SK-N-SH (cell line): ENCODE measurements around the gene RPA1. TPM values are rescaled to one million over a fixed set of nuclear protein-coding genes. Genes with fewer than 3 reads are reported as not detected.

Source experiments
- CTCF ChIA-PET: fragments of 300-600, 350-600 bp; formaldehyde crosslinking; extraction: SDS; loops from one replicate; lab custom pipeline; 2021; lab: Yijun Ruan, JAX
- POLR2A ChIA-PET: fragments of 350-600 bp; sonication (Branson Sonifier 250); formaldehyde crosslinking; extraction: SDS; loops from one replicate; lab custom pipeline; 2020; ENCODE audit warnings: antibody characterized with exemption, inconsistent platforms; lab: Yijun Ruan, JAX
- DNase-seq: peaks from one replicate; pipeline ENCODE4 v3.0.0; 2012
- H2AFZ ChIP-seq: fragments of 200-600 bp; sonication (generic); 2 replicates; pipeline ENCODE4 v1.8.1; 2016; ENCODE audit warnings: antibody characterized with exemption, mild to moderate bottlenecking, low read depth
- H3F3A ChIP-seq: fragments of 200-600 bp; sonication (generic); replicated peaks from 2 replicates; pipeline ENCODE3; 2016; ENCODE audit warnings: antibody characterized with exemption, mild to moderate bottlenecking; ENCODE audit not compliant: insufficient read depth
- H3K27ac ChIP-seq, 2 experiments: fragments of 200-500 bp in 1 of 2; fragments of 200-600 bp in 1 of 2; sonication (Bioruptor generic) in 1 of 2; sonication (generic), shearing (Covaris generic) in 1 of 2; 2 replicates each; pipeline versions ENCODE4 v1.5.1 to v1.6.1; 2014 to 2016; ENCODE audit warnings: low read depth in 2 of 2, inconsistent platforms in 1 of 2, low read length in 1 of 2, mild to moderate bottlenecking in 1 of 2, mixed read lengths in 1 of 2
- H3K27me3 ChIP-seq: fragments of 200-600 bp; sonication (generic), shearing (Covaris generic); 2 replicates; pipeline ENCODE4 v1.6.1; 2016; ENCODE audit warnings: mixed run types; ENCODE audit not compliant: insufficient read depth
- H3K36me3 ChIP-seq, 2 experiments: fragments of 200-500 bp in 1 of 2; fragments of 200-600 bp in 1 of 2; sonication (Bioruptor generic) in 1 of 2; sonication (generic) in 1 of 2; replicated peaks in 1 of 2; 2 replicates each; pipeline versions ENCODE3 to v1.5.1; 2014 to 2016; ENCODE audit warnings: low read length in 1 of 2, mild to moderate bottlenecking in 1 of 2; ENCODE audit not compliant: insufficient read depth in 2 of 2, control insufficient read depth in 1 of 2
- H3K4me1 ChIP-seq, 2 experiments: fragments of 200-500 bp in 1 of 2; fragments of 200-600 bp in 1 of 2; sonication (Bioruptor generic) in 1 of 2; sonication (generic), shearing (Covaris generic) in 1 of 2; 2 replicates each; pipeline versions ENCODE4 v1.5.1 to v1.6.1; 2014 to 2016; ENCODE audit warnings: low read depth in 1 of 2, low read length in 1 of 2, mixed run types in 1 of 2; ENCODE audit not compliant: insufficient read depth in 2 of 2, control insufficient read depth in 1 of 2
- H3K4me2 ChIP-seq: fragments of 200-600 bp; sonication (generic), shearing (Covaris generic); 2 replicates; pipeline ENCODE4 v1.6.1; 2017; ENCODE audit warnings: mixed run types
- H3K4me3 ChIP-seq, 2 experiments: fragments of 200-500 bp in 1 of 2; fragments of 200-600 bp in 1 of 2; sonication (Bioruptor generic) in 1 of 2; sonication (generic), shearing (Covaris generic) in 1 of 2; 2 replicates each; pipeline versions ENCODE4 v1.5.1 to v1.8.1; 2014 to 2016; ENCODE audit warnings: low read depth in 2 of 2, inconsistent platforms in 1 of 2, low read length in 1 of 2, mild to moderate bottlenecking in 1 of 2, mixed read lengths in 1 of 2, moderate library complexity in 1 of 2
- H3K79me2 ChIP-seq: fragments of 200-600 bp; sonication (generic); 2 replicates; pipeline ENCODE4 v1.8.1; 2017; ENCODE audit warnings: mild to moderate bottlenecking; ENCODE audit not compliant: insufficient read depth
- H3K9ac ChIP-seq: fragments of 200-600 bp; sonication (generic); 2 replicates; pipeline ENCODE4 v1.6.1; 2017; ENCODE audit warnings: mixed run types
- H3K9me2 ChIP-seq: fragments of 200-600 bp; sonication (generic); 2 replicates; pipeline ENCODE4 v1.6.1; 2017; ENCODE audit warnings: mixed run types
- H3K9me3 ChIP-seq: fragments of 200-600 bp; sonication (generic); 2 replicates; pipeline ENCODE4 v1.6.1; 2017; ENCODE audit warnings: mixed run types, mild to moderate bottlenecking, moderate library complexity
- H4K20me1 ChIP-seq: fragments of 200-600 bp; sonication (generic); 2 replicates; pipeline ENCODE4 v1.6.1; 2017; ENCODE audit warnings: mild to moderate bottlenecking, mixed run types; ENCODE audit not compliant: insufficient read depth
- GATA2 ChIP-seq: sonication (generic); formaldehyde crosslinking; IDR thresholded peaks from 2 replicates; pipeline ENCODE4 v1.5.0; 2020; ENCODE audit warnings: mild to moderate bottlenecking, missing genetic modification reagents
- MEF2A ChIP-seq: IDR thresholded peaks from 2 replicates; pipeline ENCODE4 v1.4.0; 2012; ENCODE audit warnings: low read depth, borderline replicate concordance
- MXI1 ChIP-seq: IDR thresholded peaks from 2 replicates; pipeline ENCODE4 v1.6.1; 2012; ENCODE audit warnings: mild to moderate bottlenecking, low read depth, low read length, improper control_type of control experiment
- NFIC ChIP-seq: IDR thresholded peaks from 2 replicates; pipeline ENCODE4 v1.4.0; 2012; ENCODE audit warnings: borderline replicate concordance
- RAD21 ChIP-seq: IDR thresholded peaks from 2 replicates; pipeline ENCODE4 v1.6.1; 2012; ENCODE audit warnings: mild to moderate bottlenecking, low read length
- SIN3A ChIP-seq: IDR thresholded peaks from 2 replicates; pipeline ENCODE4 v1.6.1; 2012; ENCODE audit warnings: low read depth, mild to moderate bottlenecking, low read length, moderate library complexity, borderline replicate concordance
- TCF12 ChIP-seq: IDR thresholded peaks from 2 replicates; pipeline ENCODE4 v1.4.0; 2012
- WGBS: methylation state at CpG from one replicate; pipeline ENCODE4 v1.1.6; 2017; ENCODE audit warnings: low lambda C conversion rate; 5-methylcytosine and 5-hydroxymethylcytosine counted together
- polyA plus RNA-seq, 3 experiments: library from polyadenylated mRNA; depleted of rRNA; stranded (reverse); fragments of >200 nt; gene quantifications; 2 replicates each; pipeline ENCODE4 v1.2.3, GENCODE V29; 2012
- TF ChIP-seq, protein P1 (sequence below): IDR thresholded peaks from 2 replicates; pipeline ENCODE4 v1.6.1; 2012; ENCODE audit warnings: mild to moderate bottlenecking, low read depth, low read length, moderate library complexity
- TF ChIP-seq, protein P2 (sequence below): fragments of 150-350 bp; IDR thresholded peaks from 2 replicates; pipeline ENCODE4 v1.6.1; 2016; ENCODE audit warnings: mild to moderate bottlenecking, low read depth, low read length
- TF ChIP-seq, protein P3 (sequence below): IDR thresholded peaks from 2 replicates; pipeline ENCODE4 v1.4.0; 2012; ENCODE audit warnings: low read depth
- TF ChIP-seq, protein P4 (sequence below): fragments of 200-600 bp; sonication (generic); IDR thresholded peaks from 2 replicates; pipeline ENCODE4 v1.6.1; 2017; ENCODE audit warnings: antibody characterized with exemption, mild to moderate bottlenecking, moderate library complexity
- TF ChIP-seq, protein P5 (sequence below): IDR thresholded peaks from 2 replicates; pipeline ENCODE4 v1.4.0; 2012; ENCODE audit warnings: low read depth, borderline replicate concordance

RPA1 gene
- polyA plus RNA-seq, 1 of the 3 experiments (the other 2 are of a cell fraction) = 47.2 TPM

DNA sequence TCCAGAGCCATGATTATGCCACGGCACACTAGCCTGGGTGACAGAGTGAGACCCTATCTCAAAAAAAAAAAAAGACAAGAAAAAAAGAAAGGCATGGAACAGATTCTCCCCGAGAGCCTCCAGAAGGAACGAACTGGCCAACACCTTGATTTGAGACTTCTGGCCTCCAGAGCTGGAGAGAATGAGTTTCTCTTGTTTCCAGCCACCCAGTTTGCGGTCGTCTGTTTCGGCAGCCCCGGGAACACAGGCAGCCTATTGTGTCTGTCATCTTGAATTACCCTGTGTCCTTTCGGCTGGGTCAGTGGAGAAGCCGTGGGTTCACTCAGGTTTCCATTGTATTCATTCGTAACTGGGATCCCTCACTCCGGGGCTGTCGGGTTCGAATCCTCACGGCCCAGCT lies 83.9 kb downstream of the RPA1 start:
- H3K9ac ChIP-seq = no peak overlapping the region
- no peaks in the 10 kb centered on the region for H3K36me3 ChIP-seq
- H3K4me1 ChIP-seq = peaks cover 0 to 3% of the 10 kb centered on the region in 2 experiments; a peak in 1 of 4 replicates
- TF ChIP-seq GATA2 (CRISPR knock-in tag) = no peak
- TF ChIP-seq, protein P1, sequence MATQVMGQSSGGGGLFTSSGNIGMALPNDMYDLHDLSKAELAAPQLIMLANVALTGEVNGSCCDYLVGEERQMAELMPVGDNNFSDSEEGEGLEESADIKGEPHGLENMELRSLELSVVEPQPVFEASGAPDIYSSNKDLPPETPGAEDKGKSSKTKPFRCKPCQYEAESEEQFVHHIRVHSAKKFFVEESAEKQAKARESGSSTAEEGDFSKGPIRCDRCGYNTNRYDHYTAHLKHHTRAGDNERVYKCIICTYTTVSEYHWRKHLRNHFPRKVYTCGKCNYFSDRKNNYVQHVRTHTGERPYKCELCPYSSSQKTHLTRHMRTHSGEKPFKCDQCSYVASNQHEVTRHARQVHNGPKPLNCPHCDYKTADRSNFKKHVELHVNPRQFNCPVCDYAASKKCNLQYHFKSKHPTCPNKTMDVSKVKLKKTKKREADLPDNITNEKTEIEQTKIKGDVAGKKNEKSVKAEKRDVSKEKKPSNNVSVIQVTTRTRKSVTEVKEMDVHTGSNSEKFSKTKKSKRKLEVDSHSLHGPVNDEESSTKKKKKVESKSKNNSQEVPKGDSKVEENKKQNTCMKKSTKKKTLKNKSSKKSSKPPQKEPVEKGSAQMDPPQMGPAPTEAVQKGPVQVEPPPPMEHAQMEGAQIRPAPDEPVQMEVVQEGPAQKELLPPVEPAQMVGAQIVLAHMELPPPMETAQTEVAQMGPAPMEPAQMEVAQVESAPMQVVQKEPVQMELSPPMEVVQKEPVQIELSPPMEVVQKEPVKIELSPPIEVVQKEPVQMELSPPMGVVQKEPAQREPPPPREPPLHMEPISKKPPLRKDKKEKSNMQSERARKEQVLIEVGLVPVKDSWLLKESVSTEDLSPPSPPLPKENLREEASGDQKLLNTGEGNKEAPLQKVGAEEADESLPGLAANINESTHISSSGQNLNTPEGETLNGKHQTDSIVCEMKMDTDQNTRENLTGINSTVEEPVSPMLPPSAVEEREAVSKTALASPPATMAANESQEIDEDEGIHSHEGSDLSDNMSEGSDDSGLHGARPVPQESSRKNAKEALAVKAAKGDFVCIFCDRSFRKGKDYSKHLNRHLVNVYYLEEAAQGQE = no peak
- TF ChIP-seq MXI1 = no peak
- TF ChIP-seq, protein P2, sequence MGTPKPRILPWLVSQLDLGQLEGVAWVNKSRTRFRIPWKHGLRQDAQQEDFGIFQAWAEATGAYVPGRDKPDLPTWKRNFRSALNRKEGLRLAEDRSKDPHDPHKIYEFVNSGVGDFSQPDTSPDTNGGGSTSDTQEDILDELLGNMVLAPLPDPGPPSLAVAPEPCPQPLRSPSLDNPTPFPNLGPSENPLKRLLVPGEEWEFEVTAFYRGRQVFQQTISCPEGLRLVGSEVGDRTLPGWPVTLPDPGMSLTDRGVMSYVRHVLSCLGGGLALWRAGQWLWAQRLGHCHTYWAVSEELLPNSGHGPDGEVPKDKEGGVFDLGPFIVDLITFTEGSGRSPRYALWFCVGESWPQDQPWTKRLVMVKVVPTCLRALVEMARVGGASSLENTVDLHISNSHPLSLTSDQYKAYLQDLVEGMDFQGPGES = no peak
- TF ChIP-seq, protein P3, sequence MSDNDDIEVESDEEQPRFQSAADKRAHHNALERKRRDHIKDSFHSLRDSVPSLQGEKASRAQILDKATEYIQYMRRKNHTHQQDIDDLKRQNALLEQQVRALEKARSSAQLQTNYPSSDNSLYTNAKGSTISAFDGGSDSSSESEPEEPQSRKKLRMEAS = no peak
- TF ChIP-seq NFIC = no peak
- H3K27ac ChIP-seq = no peak overlapping the region
- ChIA-PET CTCF (interaction anchor here (0.6 to 2.7 kb wide), 2 partner anchors 48 to 112 kb away, joined by 3 to 19 read pairs; partner anchors contain the start of gene RTN4RL1), POLR2A (no interaction called here)
- H3K79me2 ChIP-seq = no peaks in the 10 kb centered on the region
- no peak for DNase-seq
- no peak overlapping the region for H2AFZ ChIP-seq
- H3K27me3 ChIP-seq = peaks cover 7% of the 10 kb centered on the region; the same call in 1 of the 2 replicates
- no peak overlapping the region for H3K4me2 ChIP-seq
- 78% methylated on average over 14 of the region's 14 CpGs for WGBS
- H3K9me2 ChIP-seq = no peaks in the 10 kb centered on the region
- no peaks in the 10 kb centered on the region for H3F3A ChIP-seq
- no peaks in the 10 kb centered on the region for H4K20me1 ChIP-seq
- no peaks in the 10 kb centered on the region for H3K9me3 ChIP-seq
- H3K4me3 ChIP-seq = no peak overlapping the region

DNA sequence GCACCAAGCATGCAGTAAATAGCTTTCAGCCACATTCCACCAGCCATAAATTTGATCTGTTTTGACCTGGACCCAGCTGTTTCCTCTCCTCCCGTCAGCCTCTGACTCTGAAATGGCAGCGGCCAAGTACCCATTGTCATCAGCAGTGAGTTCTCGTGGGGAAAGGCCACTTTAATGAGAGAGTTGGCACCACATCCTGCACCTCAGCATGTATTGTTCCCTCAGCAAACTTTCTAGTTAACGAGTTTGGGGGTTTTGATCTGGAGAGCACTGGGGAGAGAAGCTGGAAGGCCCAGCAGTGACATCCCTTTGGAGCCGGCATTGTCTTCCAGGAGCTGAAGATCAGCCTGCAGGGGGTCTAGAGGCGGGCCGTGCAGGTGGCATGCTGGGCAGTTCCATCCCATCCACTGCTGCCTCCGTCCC lies 84.9 kb downstream of the RPA1 start:
- Histone ChIP-seq H3K9ac (no peak overlapping the region), H3K27ac (no peak overlapping the region), H3K4me1 (no peaks in the 10 kb centered on the region), H3K4me2 (no peak overlapping the region), H3K36me3 (no peaks in the 10 kb centered on the region), H3K9me3 (no peaks in the 10 kb centered on the region), H2AFZ (no peak overlapping the region), H3F3A (no peaks in the 10 kb centered on the region), H3K27me3 (peaks cover 7% of the 10 kb centered on the region; the same call in 1 of the 2 replicates), H3K4me3 (no peak overlapping the region), H3K9me2 (no peaks in the 10 kb centered on the region), H4K20me1 (no peaks in the 10 kb centered on the region), H3K79me2 (no peaks in the 10 kb centered on the region)
- WGBS = 44% methylated on average over 6 of the region's 8 CpGs
- POLR2A ChIA-PET = no interaction called here
- CTCF ChIA-PET = interaction anchor here (0.6 to 2.7 kb wide), 3 partner anchors 8 to 111 kb away, joined by 3 to 19 read pairs (median 5); partner anchors contain the start of gene RTN4RL1
- no peak for DNase-seq
- TF ChIP-seq, protein P2 = no peak
- TF ChIP-seq TCF12 (no peak), SIN3A (no peak), MEF2A (no peak), RAD21 (no peak)
- TF ChIP-seq, protein P4, sequence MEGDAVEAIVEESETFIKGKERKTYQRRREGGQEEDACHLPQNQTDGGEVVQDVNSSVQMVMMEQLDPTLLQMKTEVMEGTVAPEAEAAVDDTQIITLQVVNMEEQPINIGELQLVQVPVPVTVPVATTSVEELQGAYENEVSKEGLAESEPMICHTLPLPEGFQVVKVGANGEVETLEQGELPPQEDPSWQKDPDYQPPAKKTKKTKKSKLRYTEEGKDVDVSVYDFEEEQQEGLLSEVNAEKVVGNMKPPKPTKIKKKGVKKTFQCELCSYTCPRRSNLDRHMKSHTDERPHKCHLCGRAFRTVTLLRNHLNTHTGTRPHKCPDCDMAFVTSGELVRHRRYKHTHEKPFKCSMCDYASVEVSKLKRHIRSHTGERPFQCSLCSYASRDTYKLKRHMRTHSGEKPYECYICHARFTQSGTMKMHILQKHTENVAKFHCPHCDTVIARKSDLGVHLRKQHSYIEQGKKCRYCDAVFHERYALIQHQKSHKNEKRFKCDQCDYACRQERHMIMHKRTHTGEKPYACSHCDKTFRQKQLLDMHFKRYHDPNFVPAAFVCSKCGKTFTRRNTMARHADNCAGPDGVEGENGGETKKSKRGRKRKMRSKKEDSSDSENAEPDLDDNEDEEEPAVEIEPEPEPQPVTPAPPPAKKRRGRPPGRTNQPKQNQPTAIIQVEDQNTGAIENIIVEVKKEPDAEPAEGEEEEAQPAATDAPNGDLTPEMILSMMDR = no peak
- TF ChIP-seq, protein P5, sequence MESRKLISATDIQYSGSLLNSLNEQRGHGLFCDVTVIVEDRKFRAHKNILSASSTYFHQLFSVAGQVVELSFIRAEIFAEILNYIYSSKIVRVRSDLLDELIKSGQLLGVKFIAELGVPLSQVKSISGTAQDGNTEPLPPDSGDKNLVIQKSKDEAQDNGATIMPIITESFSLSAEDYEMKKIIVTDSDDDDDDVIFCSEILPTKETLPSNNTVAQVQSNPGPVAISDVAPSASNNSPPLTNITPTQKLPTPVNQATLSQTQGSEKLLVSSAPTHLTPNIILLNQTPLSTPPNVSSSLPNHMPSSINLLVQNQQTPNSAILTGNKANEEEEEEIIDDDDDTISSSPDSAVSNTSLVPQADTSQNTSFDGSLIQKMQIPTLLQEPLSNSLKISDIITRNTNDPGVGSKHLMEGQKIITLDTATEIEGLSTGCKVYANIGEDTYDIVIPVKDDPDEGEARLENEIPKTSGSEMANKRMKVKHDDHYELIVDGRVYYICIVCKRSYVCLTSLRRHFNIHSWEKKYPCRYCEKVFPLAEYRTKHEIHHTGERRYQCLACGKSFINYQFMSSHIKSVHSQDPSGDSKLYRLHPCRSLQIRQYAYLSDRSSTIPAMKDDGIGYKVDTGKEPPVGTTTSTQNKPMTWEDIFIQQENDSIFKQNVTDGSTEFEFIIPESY = no peak
